HG03135 (cell line): Measurements from ENCODE around the gene STRN.
"Not testable (repeated sequence)": the region's sequence is repeated elsewhere in the genome, so short reads cannot be mapped to it uniquely, and the experiment has no call there.

Experiments
- ATAC-seq: cut with Tn5 transposase; IDR thresholded peaks from one replicate; pipeline ENCODE4 v1.9.1; 2021; ENCODE audit warnings: mild to moderate bottlenecking, moderate library complexity; ENCODE audit not compliant: unreplicated experiment

STRN gene

DNA sequence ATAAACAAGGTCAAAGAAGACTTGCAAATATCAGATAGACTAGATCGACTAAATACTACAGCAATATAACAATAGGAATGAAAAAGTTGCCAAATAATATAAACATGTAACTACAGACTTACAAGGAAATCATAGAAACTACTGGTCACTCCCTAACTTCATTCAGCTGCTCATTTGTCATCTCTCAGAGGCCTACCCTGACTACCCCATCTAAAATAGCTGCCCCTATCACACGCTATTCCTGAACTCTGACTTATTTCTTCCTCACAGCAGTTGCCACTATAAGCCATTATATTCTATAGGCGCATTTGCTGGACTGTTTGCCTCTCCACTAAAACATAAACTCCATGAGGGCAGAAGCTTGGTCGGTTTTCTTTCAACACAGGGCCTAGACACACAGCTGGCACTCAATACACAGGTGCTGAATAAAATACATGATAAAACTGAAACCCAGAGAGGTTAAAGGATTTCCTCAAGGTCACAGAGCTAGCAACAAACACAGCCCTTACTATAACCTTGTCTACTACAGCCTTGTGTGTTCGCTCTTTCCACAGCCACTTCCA is 1.8 kb downstream of the STRN start:
- no peak for ATAC-seq

DNA sequence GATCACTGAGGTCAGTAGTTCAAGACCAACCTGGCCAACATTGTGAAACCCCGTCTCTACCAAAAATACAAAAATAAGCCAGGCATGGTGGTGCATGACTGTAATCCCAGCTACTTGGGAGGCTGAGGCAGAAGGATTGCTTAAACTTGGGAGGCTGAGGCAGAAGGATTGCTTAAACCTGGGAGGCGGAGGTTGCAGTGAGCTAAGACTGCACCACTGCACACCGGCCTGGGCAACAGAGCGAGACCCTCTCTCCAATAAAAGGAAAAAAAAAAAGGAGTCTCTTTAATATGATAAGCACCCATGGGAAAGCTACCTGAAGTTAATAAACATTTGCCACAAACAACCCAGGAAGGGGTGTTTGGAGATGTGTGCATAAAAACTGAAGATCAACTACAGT is 2.6 kb downstream of the STRN start:
- ATAC-seq, result no peak

DNA sequence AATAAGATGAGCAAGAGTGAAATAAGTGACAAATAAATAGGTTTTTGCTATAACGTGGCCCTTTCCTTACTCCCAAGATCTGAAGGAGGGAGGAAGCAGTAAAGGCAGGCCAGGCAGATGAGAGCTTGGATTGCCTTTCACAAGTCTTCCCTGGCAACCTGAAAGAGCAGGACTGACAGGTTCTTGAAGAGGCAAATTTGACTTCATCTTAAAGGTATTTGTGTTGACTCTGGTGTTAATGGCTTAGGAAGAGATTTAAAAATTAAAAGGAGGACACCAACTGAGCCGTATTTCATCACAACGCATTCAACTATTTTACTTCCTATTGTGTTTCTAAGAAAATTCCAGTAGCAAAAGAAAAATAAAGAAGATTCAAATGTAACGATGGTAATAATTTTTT is 3.2 kb downstream of the STRN start:
- no peak for ATAC-seq

DNA sequence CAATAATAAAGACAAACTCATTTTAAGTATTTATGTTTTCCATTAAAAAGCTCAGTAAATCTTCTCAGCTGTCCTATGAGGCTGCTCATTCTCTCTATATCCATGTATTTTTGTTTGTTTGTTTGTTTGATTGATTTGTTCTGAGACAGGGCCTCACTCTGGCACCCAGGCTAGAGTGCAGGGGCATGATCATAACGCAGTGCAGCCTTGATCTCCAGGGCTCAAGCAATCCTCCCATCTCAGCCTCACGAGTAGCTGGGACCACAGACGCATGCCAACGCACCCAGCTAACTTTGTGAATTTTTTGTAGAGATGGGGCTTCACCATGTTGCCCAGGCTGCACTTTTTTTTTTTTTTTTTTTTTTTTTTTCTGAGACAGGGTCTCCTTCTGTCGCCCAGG is 5.6 kb downstream of the STRN start:
- ATAC-seq, result no peak

DNA sequence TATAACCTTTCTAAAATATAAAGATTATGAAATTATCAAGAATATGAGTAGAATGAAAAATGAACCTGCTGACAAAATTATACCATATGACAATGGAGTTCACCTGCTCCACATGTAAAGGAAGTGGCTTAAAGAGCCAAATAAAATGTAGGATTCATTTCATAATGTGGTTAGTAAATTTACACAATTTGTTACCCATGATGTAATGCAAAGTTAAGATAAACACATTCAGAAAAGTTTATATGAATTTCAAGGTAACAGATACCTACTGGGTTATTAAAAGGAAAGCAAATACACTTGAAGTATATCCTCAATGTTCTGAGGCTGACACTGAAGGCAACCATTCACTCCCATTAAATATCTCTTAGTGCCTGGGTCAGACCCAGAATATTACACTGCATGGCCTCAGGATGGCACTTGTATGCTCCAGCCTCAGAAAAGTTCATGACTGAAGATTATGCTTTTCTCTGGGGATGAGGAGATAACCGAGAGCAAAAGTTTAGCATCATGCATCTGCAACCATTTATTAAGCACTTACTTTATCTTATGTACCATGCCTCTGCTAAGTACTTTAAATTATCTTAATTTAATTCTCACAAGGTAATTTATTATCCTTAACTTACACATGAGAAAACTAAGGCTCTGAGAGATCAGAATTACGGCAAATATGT is 6.2 kb downstream of the STRN start:
- ATAC-seq, result no peak

DNA sequence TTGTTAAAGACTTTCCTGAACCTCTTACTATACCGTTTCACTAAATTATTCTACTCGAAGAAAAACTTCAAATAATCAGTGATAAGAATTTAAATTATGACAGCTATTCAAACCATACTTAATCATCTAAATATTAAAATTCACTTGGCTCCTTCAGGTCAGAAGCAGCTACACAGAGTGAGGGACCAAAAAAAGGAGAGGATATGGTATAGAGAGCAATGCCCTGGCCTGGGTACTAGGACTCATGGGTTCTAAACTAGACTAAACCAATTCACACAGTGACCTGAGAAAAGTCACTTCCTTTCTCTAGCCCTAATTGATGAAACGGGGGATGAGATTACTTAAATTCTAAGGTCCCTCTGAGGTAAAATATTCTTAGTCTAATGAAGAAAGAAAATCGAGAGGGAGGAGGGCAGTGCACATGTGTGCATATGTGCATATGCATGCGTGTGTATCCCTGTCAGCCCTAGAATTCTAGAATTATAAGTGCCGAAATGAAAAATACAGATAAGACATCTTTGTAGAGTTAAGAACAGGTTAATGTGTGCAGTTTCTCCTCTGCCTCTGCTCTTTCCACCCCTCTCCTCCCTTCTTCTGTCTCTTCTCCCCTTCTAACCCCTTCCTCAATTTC is 11.2 kb downstream of the STRN start:
- no peak for ATAC-seq

DNA sequence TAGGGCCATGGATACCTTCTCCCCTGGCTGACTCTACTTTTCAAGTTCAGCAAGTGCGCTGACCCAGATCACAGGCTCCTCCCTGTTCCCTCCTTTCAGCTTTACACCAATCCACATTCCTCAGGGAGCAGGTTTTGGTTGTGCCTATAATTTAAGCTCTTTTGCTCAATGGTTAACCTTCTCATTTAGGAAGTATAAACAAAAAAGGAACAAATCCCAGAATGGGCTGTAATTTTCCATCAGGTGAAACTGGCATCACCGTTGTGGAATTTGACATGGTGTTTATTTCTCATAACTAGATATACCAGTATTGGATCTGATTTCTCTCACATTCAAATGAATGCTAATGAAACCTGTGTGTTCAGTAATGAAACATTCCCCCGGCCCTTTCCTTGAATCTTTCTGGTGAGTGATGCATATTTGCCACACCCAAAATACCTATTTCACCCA is 13.6 kb downstream of the STRN start:
- ATAC-seq, result no peak

DNA sequence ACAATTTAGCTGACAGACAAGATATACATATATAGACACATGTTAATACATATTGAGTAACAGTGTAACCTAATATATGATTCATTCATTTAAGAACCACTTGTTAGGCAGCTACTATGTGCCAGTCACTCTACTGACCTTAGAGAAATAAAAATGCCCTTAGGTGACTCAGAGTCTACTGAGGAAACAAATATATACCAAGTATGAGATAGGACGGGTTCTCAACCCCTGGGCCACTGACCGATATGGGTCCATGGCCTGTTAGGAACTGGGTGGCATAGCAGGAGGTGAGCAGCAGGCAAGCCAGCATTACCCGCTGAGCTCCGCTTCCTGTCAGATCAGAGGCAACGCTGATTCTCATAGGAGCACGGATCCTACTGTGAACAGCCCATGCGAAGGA is 14.8 kb downstream of the STRN start:
- ATAC-seq, result no peak

DNA sequence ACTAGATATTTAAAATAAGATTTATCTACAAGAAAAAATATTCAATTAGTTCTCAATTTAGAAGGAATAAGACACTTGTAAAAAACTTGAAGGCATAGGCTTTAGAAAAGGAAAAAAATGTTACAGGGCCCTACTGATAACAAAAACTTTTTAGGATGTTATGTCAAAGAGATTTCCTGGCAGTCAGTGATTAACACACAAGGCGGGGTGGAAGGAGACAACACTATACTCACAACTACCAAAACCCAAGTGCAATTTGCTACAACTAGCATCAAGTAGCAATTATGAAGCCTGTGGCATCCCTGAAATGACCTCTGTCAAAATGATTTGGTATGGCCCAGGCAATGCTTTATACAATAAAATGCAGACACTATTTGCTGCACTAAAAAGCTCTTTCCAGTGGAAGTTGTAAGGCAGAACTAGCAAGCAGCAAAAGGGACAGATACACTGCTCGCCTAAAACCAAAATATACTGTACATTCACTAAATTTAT is 15.3 kb downstream of the STRN start:
- no peak for ATAC-seq

DNA sequence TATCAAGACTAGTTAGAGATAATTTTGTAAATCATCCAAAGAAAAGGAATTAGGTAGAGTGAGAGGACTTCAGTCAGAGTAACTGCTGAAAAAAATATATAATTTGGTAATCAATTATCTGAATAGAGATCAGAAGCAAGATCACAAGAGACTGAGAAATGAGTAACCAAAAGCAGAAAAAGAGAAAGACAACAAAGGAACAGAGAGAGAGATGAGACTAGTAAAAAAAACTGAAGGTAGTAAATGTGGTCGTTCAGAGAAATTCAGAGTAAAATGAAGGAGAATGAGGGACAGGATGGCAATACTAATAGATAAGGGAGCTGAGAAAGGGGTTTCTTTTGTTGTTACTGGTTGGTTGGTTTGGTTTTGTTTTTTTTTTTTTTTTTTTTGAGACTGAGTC is 16.5 kb downstream of the STRN start:
- no peak for ATAC-seq

DNA sequence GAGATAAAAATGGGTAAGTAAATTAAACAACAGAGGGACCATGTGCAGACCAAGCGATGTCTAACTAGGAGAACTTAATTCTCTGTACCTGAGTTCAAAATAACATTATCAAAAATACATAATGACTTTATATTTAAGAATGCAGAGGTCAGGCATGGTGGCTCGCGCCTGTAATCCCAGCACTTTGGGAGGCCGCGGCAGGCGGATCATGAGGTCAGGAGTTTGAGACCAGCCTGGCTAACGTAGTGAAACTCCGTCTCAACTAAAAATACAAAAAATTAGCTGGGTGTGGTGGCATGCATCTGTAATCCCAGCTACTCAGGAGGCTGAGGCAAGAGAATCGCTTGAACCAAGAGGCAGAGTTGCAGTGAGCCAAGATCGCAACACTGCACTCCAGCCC is 21.1 kb downstream of the STRN start:
- not testable (repeated sequence) for ATAC-seq

DNA sequence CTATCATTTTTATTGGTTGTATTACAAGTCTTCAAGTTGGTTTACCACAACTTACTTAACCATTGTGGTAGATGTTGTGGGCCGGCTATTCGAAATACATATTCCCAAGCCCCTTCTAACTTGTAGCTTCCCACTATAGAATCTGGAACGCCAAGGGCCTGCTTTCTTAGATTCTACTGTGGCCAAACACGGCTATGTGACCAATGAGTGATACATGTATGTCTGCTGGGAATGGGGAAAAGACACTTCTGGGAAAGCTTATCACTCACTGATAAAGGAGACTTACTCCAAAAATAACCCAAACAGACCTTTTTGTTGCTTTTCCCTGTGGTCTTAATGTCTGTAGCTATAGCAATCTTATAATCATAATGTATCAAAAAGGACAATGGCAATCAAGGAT is 24.5 kb downstream of the STRN start:
- no peak for ATAC-seq

DNA sequence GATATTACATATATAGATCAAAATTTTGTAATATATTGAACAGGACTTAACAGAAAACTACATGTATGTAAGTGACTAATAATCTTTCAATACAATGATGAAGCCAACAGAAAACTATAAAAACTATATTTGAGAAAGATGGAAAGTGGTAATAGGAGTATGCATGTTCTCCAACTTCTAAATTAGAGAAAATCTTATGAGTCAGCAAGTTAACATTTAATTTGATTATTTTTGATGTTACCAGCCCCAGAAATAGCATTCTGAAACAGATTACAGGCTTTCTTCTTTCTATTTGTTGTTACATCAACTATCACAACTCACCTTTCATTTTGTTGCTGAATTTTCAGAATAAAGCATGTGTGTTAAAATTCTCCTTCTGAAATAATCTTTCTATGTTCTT is 29.8 kb downstream of the STRN start:
- ATAC-seq, result not testable (repeated sequence)

DNA sequence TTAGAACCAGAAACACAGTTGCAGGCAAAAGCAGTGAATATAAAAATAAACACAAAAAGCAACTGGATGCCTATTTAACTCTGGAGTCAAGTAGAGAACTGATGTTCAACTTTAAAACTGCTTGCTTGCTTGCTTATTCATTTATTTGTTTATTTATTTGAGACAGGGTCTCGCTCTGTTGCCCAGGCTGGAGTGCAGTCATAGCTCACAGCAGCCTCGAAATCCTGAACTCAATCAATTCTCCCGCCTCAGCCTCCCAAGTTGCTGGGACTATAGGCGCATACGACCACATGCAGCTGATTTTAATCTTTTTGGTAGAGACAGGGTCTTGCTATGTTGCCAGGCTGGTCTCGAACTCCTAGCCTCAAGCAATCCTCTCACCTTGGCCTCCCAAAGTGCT is 34.6 kb downstream of the STRN start:
- ATAC-seq, result not testable (repeated sequence)

DNA sequence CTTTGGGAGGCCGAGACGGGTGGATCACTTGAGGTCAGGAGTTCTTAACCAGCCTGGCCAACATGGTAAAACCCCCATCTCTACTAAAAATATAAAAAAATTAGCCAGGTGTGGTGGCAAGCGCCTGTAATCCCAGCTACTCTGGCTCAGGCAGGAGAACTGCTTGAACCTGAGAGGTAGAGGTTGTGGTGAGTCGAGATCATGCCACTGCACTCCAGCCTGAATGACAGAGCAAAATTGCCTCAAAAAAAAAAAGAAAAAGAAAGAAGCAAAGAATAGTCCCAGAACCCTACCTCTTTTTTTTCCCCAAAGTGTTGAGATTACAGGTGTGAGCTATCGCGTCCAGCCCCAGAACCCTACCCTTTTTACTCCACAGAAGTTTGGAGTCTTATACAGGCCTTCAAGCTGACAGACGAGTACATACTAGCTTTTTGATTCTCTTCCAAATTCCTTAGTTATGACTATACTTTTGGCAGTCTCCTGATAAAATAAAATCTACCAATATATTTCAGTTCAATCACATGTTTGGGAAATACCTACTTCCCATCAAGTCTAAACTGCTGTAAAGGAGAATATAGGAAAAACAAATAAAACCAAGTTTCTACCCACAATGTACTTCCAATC is 35.4 kb downstream of the STRN start:
- not testable (repeated sequence) for ATAC-seq

DNA sequence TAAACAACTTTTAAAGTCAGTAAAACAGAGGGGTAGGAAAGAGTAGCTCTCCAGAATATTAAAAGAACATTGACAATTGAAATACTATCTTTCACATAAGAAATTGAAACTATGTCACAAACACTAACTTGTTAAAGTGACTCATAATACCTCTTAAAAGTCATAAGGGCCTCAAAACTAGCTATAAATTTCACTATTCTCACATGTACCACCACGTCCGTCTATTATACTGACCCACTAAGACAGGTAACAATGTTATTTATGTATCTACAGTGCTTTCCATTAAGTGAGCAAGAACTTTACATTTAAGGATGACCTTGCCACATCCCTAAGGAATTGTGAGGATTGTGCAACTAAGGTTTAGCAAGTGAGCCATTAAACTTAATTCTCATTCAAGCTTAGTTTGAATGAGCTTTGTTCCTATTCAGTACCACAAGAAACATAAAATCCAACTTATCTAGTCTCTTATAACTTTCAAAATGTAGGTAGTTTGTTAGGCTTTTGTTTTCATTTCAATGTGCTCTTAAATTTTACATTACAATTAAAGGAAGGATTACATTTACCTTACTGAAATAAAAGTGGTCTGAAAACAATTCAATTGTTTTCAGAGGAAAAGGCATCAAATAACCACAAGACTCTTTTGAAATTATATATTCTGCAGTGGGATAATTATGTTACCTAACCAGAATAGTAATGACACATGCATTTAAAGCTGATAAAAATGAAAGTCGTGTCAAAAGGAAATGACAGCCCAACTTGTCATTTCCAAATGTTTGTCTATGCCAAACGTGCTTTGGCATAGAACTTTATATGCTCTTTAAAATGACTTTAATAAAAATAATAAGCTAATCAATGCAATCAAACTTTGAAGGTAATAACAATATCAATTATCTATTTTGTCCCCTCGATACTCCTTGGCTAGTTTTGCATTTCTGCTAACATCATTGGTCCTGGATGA is 39.9 kb downstream of the STRN start:
- not testable (repeated sequence) for ATAC-seq

DNA sequence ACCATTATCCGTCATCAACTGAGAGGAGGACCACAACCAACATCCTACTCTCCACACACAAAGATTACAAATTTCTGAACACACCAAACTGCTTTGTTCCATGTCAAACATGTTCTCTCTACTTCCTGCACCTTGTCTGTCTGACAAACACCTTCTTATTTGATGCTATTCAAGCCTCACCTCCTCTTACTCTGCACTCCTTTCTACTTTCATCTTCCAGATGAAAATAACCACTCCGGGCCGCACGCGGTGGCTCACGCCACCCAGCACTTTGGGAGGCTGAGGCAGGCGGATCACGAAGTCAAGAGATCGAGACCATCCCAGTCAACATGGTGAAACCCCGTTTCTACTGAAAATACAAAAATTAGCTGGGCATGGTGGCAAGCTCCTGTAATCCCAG is 43.7 kb downstream of the STRN start:
- ATAC-seq, result not testable (repeated sequence)

DNA sequence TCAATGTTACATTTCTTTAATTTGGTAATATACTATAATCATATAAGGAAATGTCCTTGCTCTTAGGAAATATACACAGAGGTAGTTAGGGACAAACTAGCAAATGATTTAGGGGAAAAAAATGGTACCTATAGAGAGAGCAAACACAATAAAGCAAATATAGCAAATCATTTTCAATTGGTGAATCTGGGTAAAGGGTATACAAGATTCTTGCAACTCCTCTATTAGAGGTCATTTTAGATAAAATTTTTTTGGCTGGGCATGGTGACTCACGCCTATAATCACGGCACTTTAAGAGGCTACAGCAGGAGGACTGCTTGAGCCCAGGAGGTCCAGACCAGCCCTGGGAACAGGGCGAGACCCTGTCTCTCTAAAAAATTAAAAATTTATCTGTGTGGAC is 44.4 kb downstream of the STRN start:
- no peak for ATAC-seq

DNA sequence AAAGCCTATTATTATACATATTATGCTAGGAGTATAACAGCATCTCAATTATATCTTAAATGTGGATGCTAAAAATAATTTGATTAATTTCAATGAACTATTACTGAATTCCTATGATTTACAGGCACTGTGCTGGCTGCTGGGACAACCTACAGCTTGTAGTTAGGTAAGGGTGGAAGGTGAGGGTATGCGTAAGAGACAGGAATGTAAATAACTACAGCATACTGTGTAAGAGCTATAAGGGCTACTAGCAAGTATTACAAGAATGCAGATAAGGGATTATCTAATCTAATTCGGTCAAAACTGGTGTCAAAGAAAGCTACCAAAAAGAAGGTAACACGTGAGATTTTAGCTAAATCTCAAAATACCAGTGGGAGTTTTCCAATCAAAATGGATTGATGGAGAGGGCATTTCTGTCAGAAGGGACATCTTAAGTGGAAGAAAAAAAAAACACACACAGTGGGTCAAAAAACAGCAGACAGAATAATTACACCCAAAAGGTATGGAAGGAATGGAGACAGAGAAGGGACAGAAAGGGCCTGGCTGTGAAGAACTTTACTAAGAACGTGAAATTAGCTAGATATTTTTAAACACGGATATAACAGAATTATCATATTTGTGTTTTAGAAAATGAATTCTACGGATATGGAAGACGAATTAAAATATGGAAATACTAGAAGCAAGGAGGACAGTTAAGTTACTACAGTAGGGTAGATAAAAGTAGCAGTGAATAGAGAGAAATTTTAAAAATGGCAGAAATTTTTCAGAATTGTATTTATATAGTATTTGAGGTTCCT is 47.1 kb downstream of the STRN start:
- ATAC-seq, result no peak

DNA sequence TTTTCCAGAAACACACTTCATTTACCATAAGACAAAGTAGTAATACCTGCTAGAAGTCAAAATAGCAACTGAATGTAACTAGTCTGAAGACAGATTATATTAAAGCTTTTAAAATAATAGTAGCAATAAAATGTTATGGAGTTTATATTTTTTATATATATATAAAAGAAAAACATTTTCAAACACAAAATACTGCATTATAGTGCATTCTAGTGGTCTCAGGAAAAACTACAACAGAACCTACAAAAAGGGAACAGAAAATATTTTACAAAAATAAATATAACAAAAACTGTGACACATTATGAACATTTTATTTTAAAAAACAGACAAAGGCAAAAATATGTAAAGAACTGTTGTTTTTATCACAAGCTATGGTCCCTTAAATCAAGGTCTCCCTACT is 48.0 kb downstream of the STRN start:
- no peak for ATAC-seq
